GM19035 (cell line): ENCODE results near the gene NFIB.
A peak's percentile ranks its signal among the peaks of the same experiment; 100 is the strongest.

Experiments used
- ATAC-seq: cut with Tn5 transposase; IDR thresholded peaks from one replicate; pipeline ENCODE4 v1.9.1; 2021; ENCODE audit not compliant: unreplicated experiment

NFIB gene

GRCh38 chr9:14158916-14159315 lies 155.0 kb downstream of the NFIB start:
- no peak for ATAC-seq

- no peak for ATAC-seq
Observed at GRCh38 chr9:14158136-14158813, 155.7 kb downstream of the NFIB start.

- ATAC-seq: no peak
Observed at GRCh38 chr9:14157191-14157590, 156.8 kb downstream of the NFIB start.

GRCh38 chr9:14156046-14156445 lies 157.9 kb downstream of the NFIB start:
- peak; percentile 95 for ATAC-seq

- ATAC-seq: no peak
Observed at GRCh38 chr9:14155237-14155636, 158.7 kb downstream of the NFIB start.

GRCh38 chr9:14153310-14153720 lies 160.6 kb downstream of the NFIB start:
- no peak for ATAC-seq

- no peak for ATAC-seq
Observed at GRCh38 chr9:14151451-14151850, 162.5 kb downstream of the NFIB start.

GRCh38 chr9:14148501-14149103 lies 165.3 kb downstream of the NFIB start:
- ATAC-seq: no peak

- no peak for ATAC-seq
Observed at GRCh38 chr9:14147738-14148137, 166.2 kb downstream of the NFIB start.

GRCh38 chr9:14146201-14146874 lies 167.6 kb downstream of the NFIB start:
- no peak for ATAC-seq

GRCh38 chr9:14144215-14144614 lies 169.7 kb downstream of the NFIB start:
- ATAC-seq: no peak

GRCh38 chr9:14141699-14142098 lies 172.2 kb downstream of the NFIB start:
- no peak for ATAC-seq

- no peak for ATAC-seq
Observed at GRCh38 chr9:14140096-14140697, 173.7 kb downstream of the NFIB start.

- ATAC-seq: no peak
Observed at GRCh38 chr9:14139287-14139686, 174.7 kb downstream of the NFIB start.

GRCh38 chr9:14136646-14137370 lies 177.1 kb downstream of the NFIB start:
- ATAC-seq: no peak

- ATAC-seq: no peak
Observed at GRCh38 chr9:14136047-14136635, 177.8 kb downstream of the NFIB start.

- ATAC-seq: no peak
Observed at GRCh38 chr9:14135421-14135820, 178.5 kb downstream of the NFIB start.

- no peak for ATAC-seq
Observed at GRCh38 chr9:14133394-14133793, 180.5 kb downstream of the NFIB start.

- no peak for ATAC-seq
Observed at GRCh38 chr9:14132775-14133174, 181.2 kb downstream of the NFIB start.

GRCh38 chr9:14131356-14132088 lies 182.4 kb downstream of the NFIB start:
- ATAC-seq: no peak
